ENCODE measurements around the gene SPTBN2. TPM values are rescaled to one million over a fixed set of nuclear protein-coding genes. Genes with fewer than 3 reads are reported as not detected.

The SPTBN2 gene
- total and polyA plus RNA-seq, 2 donors (not counting 3 experiments of a cell fraction or from before 2014, with no cell fraction given): 3.8 to 19.8 TPM

DNA sequence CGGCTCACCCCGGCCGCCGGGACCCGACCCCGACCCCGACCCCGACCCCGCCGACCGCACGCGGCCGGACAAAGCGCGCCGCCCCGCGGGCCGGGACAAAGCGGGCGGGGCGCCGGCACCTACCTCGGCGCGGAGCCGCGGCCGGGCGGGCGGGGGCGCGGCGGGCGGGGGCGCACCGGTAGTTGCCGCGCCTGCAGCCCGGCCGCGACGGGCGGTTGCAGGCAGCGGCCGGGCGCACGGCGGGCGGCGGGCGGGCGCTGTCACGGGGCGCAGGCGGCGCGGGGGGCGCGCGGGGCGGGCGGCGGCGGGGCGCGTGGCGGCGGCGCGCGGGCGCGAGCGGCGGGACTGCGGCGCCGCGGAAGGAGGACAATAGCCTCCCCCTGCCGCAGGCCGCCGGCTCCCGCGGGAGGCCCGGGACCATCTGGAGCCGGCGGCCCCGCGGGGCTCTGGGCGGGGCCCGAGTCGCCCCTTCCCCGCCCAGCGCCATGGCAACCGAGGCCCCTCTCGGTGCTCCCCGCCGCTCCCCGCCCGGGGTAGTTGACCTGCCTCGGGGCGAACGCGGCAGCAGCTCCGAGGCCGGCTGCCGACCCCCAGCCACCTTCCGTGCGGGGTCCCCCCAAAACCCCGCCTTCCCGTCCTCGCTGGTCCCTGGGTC is 851 bp downstream of the SPTBN2 start:
- CTCF ChIA-PET: interaction anchor here (0.6 kb wide), 1 partner anchor 106 kb away, joined by 6 read pairs; no protein-coding TSS in a partner anchor
- TF ChIP-seq, protein P1, sequence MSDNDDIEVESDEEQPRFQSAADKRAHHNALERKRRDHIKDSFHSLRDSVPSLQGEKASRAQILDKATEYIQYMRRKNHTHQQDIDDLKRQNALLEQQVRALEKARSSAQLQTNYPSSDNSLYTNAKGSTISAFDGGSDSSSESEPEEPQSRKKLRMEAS (IDR thresholded peaks at IDR 0.05; ENCODE audit: insufficient read depth, insufficient read length): no peak
- no peak for TF ChIP-seq FOS (IDR thresholded peaks at IDR 0.05; ENCODE audit: borderline replicate concordance, insufficient read depth, low read length)
- peak; percentile 64 for TF ChIP-seq EZH2 (IDR thresholded peaks at IDR 0.05; ENCODE audit: borderline replicate concordance, low read depth, low read length, severe bottlenecking)
- POLR2A ChIA-PET: no interaction called here
- Histone ChIP-seq H3K9me1 (replicated peaks; ENCODE audit: control insufficient read depth, extremely low read depth, insufficient read depth, low read length) (no peaks in the 10 kb centered on the region), H3K4me2 (ENCODE audit: insufficient read depth, low read length) (no peak overlapping the region), H3K4me3 (replicated peaks in 1 of 3; ENCODE audit: insufficient read depth in 1 of 3, low read depth in 1 of 3, low read length in 3 of 3) (peak overlapping the region in 2 of 3 experiments; percentile 19 to 42), H3K9me3 (replicated peaks; ENCODE audit: control insufficient read depth, insufficient read depth, low read length) (no peaks in the 10 kb centered on the region), H3K4me1 (ENCODE audit: control insufficient read depth, extremely low read depth, insufficient read depth, low read length) (peaks cover 4% of the 10 kb centered on the region), H3K27me3 (ENCODE audit: control insufficient read depth in 2 of 2, insufficient read depth in 2 of 2, low read length in 2 of 2) (peaks cover 8 to 17% of the 10 kb centered on the region in 2 experiments), H3K79me2 (ENCODE audit: control insufficient read depth, insufficient read depth, low read length) (no peaks in the 10 kb centered on the region), H3K36me3 (ENCODE audit: control insufficient read depth in 2 of 2, extremely low read depth in 1 of 2, insufficient read depth in 2 of 2, low read length in 2 of 2) (no peaks in the 10 kb centered on the region), H3K9ac (replicated peaks; ENCODE audit: extremely low read depth, insufficient read depth, low read length) (no peak overlapping the region), H4K20me1 (replicated peaks; ENCODE audit: control insufficient read depth, extremely low read depth, insufficient read depth, low read length) (no peaks in the 10 kb centered on the region), H3K27ac (ENCODE audit: insufficient read depth, low read depth, low read length) (no peak overlapping the region), H2AFZ (ENCODE audit: low read depth, low read length) (peak overlapping the region; percentile 72)
- dilution Hi-C loops (cut with MboI; ENCODE audit: extremely low pct_ligation_motif_present, low sequenced_read_pairs): no loop called here
- intact Hi-C loops (cut with micrococcal nuclease): no loop called here
- no TSS peak for BruUV-seq (replicated peaks)
- DNase-seq (ENCODE audit: low read depth, low spot score) (no peak), FAIRE-seq (no peak)

DNA sequence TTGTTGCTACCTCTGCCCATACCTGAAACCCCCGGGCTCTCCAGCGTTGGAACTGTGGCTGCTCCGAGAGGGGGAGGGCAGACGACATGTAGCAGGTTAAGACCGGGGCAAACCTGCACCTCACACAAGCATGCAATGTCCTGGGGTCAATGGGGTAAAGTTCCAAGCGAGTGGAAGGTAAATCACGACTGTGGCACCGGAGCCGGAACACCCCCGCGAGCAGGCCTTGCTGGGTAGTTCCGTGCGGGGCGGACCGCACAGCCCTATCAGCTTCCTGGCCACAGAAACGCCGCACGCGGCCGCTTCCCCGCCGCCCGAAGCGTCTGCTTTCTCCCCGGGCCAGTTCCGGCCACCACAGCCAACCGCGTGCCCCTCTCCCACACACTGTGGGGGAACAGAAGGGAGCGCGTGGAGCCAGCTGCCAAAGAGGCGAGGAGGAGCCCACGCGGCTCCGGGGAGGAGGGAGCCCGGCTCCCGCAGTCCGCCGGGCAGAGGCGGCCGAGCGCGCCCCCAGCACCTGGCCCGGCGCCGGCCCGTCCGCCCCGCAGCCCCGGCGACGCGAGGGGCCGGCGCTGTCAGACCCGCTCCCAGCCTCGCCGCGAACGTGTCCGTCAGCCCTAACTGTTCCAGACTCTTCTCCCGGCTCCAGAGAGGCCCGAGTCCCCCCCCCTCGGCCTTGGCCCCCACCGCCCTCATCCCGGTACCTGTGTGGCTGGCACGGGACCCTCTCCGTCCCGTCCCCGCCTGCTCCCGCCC is 1.6 kb downstream of the SPTBN2 start:
- ChIA-PET POLR2A (no interaction called here), CTCF (no interaction called here)
- Histone ChIP-seq H4K20me1 (replicated peaks; ENCODE audit: control insufficient read depth, extremely low read depth, insufficient read depth, low read length) (no peaks in the 10 kb centered on the region), H3K4me1 (ENCODE audit: control insufficient read depth, extremely low read depth, insufficient read depth, low read length) (peaks cover 4% of the 10 kb centered on the region), H3K27me3 (ENCODE audit: control insufficient read depth in 2 of 2, insufficient read depth in 2 of 2, low read length in 2 of 2) (peaks cover 8 to 17% of the 10 kb centered on the region in 2 experiments), H3K36me3 (ENCODE audit: control insufficient read depth in 2 of 2, extremely low read depth in 1 of 2, insufficient read depth in 2 of 2, low read length in 2 of 2) (no peaks in the 10 kb centered on the region), H3K9me3 (replicated peaks; ENCODE audit: control insufficient read depth, insufficient read depth, low read length) (no peaks in the 10 kb centered on the region), H2AFZ (ENCODE audit: low read depth, low read length) (peak overlapping the region; percentile 33), H3K79me2 (ENCODE audit: control insufficient read depth, insufficient read depth, low read length) (no peaks in the 10 kb centered on the region), H3K4me3 (replicated peaks in 1 of 3; ENCODE audit: insufficient read depth in 1 of 3, low read depth in 1 of 3, low read length in 3 of 3) (peak overlapping the region; percentile 10 to 42 (median 31)), H3K9ac (replicated peaks; ENCODE audit: extremely low read depth, insufficient read depth, low read length) (peak overlapping the region; percentile 11), H3K4me2 (ENCODE audit: insufficient read depth, low read length) (peak overlapping the region; percentile 19), H3K9me1 (replicated peaks; ENCODE audit: control insufficient read depth, extremely low read depth, insufficient read depth, low read length) (no peaks in the 10 kb centered on the region), H3K27ac (ENCODE audit: insufficient read depth, low read depth, low read length) (no peak overlapping the region)
- FAIRE-seq (no peak), DNase-seq (ENCODE audit: low read depth, low spot score) (peak; percentile 27)
- dilution Hi-C loops (cut with MboI; ENCODE audit: extremely low pct_ligation_motif_present, low sequenced_read_pairs) (no loop called here), intact Hi-C loops (cut with micrococcal nuclease) (no loop called here)
- TF ChIP-seq FOS (IDR thresholded peaks at IDR 0.05; ENCODE audit: borderline replicate concordance, insufficient read depth, low read length) (no peak), EZH2 (IDR thresholded peaks at IDR 0.05; ENCODE audit: borderline replicate concordance, low read depth, low read length, severe bottlenecking) (no peak), MYC (IDR thresholded peaks at IDR 0.05; ENCODE audit: low read depth, low read length) (no peak), JUN (IDR thresholded peaks at IDR 0.05; ENCODE audit: borderline replicate concordance, insufficient read depth, insufficient read length, low read depth) (no peak), POLR2AphosphoS5 (IDR thresholded peaks at IDR 0.05; ENCODE audit: insufficient read depth, low read depth, low read length) (peak; percentile 29), GATA2 (IDR thresholded peaks at IDR 0.05; ENCODE audit: insufficient read depth, insufficient read length, low read depth, low read length) (no peak), POLR2A (IDR thresholded peaks at IDR 0.05; ENCODE audit: low read depth, low read length) (no peak)
- TF ChIP-seq, protein P2, sequence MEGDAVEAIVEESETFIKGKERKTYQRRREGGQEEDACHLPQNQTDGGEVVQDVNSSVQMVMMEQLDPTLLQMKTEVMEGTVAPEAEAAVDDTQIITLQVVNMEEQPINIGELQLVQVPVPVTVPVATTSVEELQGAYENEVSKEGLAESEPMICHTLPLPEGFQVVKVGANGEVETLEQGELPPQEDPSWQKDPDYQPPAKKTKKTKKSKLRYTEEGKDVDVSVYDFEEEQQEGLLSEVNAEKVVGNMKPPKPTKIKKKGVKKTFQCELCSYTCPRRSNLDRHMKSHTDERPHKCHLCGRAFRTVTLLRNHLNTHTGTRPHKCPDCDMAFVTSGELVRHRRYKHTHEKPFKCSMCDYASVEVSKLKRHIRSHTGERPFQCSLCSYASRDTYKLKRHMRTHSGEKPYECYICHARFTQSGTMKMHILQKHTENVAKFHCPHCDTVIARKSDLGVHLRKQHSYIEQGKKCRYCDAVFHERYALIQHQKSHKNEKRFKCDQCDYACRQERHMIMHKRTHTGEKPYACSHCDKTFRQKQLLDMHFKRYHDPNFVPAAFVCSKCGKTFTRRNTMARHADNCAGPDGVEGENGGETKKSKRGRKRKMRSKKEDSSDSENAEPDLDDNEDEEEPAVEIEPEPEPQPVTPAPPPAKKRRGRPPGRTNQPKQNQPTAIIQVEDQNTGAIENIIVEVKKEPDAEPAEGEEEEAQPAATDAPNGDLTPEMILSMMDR (IDR thresholded peaks at IDR 0.05; ENCODE audit: extremely low read depth in 1 of 2, insufficient read depth in 1 of 2, low read depth in 1 of 2, low read length in 2 of 2): no peak
- TF ChIP-seq, protein P1 (IDR thresholded peaks at IDR 0.05; ENCODE audit: insufficient read depth, insufficient read length): no peak
- no TSS peak for BruUV-seq (replicated peaks)

Data from endothelial cell of umbilical vein (primary cell).